SJCRH30 (cell line): ENCODE data around the gene TMEM87A. TPM values are rescaled to one million over a fixed set of nuclear protein-coding genes. Genes with fewer than 3 reads are reported as not detected.
A peak's percentile ranks its signal among the peaks of the same experiment; 100 is the strongest.

ENCODE experiments used
- DNase-seq, 2 experiments: peaks; one replicate each; pipeline ENCODE4 v3.0.0-alpha.2; 2015 to 2020
- H3K27ac ChIP-seq: fragments of 250-450 bp; sonication (Bioruptor Pico); 2 replicates; pipeline ENCODE4 v1.5.1; 2020; ENCODE audit warnings: mild to moderate bottlenecking, moderate library complexity
- H3K27me3 ChIP-seq: fragments of 250-450 bp; sonication (Bioruptor Pico); 2 replicates; pipeline ENCODE4 v1.5.1; 2020; ENCODE audit warnings: mild to moderate bottlenecking, moderate library complexity
- H3K36me3 ChIP-seq: fragments of 250-450 bp; sonication (Bioruptor Pico); 2 replicates; pipeline ENCODE4 v1.5.1; 2020; ENCODE audit warnings: mild to moderate bottlenecking, moderate library complexity
- H3K4me1 ChIP-seq: fragments of 250-450 bp; sonication (Bioruptor Pico); 2 replicates; pipeline ENCODE4 v1.5.1; 2020; ENCODE audit warnings: mild to moderate bottlenecking, moderate library complexity
- H3K4me3 ChIP-seq: fragments of 250-450 bp; sonication (Bioruptor Pico); 2 replicates; pipeline ENCODE4 v1.5.1; 2020; ENCODE audit warnings: mild to moderate bottlenecking, moderate library complexity
- H3K9me3 ChIP-seq: fragments of 250-450 bp; sonication (Bioruptor Pico); replicated peaks from 2 replicates; pipeline ENCODE4 v1.5.1; 2020; ENCODE audit warnings: mild to moderate bottlenecking, moderate library complexity
- total RNA-seq: library from RNA; depleted of rRNA; stranded (reverse); fragments of >200 nt; shearing (Covaris generic); gene quantifications from 2 replicates; pipeline ENCODE4 v1.2.3, GENCODE V29; 2014

Gene TMEM87A
- total RNA-seq, 1 experiment from 2014 or later: 46.4 TPM

DNA sequence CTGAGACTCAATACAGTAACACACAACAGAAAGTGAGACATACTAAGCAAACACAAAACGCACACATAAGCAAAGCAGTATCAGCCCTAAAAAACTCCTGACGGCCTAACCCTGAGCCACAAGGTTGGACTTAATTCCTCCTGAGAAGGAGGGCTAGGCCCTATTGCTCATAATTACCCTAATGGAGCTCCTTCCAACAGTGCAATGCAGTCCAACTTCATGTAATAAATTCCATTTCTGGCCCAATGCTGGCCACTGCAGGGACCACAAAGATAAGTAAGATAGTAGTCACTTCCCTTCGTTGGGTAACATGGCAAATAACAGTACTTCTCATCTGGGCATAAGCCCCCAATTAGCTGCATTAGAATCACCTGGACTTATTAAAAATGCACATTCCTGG, 69.3 kb downstream of the TMEM87A start:
- Histone ChIP-seq H3K9me3 (no peaks in the 10 kb centered on the region), H3K4me3 (no peak overlapping the region), H3K4me1 (peaks cover 18% of the 10 kb centered on the region), H3K27ac (no peak overlapping the region), H3K27me3 (no peaks in the 10 kb centered on the region), H3K36me3 (peaks cover 5% of the 10 kb centered on the region; the same call in 1 of the 2 replicates)
- DNase-seq: no peak

DNA sequence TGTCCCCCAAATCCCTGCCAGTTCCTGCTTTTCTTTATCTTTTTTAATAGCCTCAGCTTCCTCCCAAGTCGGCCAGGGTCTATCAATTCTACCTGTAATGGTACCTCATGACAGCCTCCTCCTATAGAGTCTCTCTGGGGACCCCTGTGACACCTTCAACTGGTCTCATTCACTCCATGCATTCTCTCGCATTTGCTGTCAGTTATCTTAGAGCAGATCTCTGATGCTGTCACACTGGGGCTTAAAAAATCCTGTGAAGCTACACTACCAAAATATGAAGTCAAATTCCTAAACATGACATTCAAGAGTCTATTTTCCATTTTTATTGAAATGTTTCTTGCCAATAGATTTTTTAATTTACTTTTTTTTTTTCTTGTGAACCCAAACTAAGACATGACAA, 70.6 kb downstream of the TMEM87A start:
- no peak for DNase-seq

DNA sequence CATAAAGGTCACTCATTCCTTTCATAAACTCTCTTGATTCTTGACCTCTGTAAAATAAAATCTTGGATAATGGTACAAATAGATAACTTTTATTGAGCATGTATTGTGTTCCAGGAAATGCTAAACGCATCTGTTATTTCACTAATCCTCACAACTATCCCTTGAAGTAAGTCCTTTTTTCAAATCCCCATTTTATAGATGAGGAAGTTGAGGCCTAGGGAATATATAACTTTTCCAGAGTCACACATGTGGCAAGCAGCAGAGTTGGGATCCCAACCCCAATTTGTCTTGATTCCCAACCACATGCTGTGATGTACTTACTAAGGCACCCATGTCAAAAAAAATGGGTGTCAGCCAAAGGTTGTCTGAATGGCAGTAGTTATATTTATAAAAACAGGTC, 71.4 kb downstream of the TMEM87A start:
- H3K9me3 ChIP-seq: peaks cover under 1% of the 10 kb centered on the region; the same call in 1 of the 2 replicates
- no peaks in the 10 kb centered on the region for H3K27me3 ChIP-seq
- H3K4me3 ChIP-seq: no peak overlapping the region
- no peak for DNase-seq
- H3K27ac ChIP-seq: no peak overlapping the region
- no peaks in the 10 kb centered on the region; the same call in 1 of the 2 replicates for H3K36me3 ChIP-seq
- H3K4me1 ChIP-seq: peaks cover 8% of the 10 kb centered on the region

More for the DNA sequence above, 70.6 kb downstream of the TMEM87A start:
- Histone ChIP-seq H3K27me3 (no peaks in the 10 kb centered on the region), H3K36me3 (no peaks in the 10 kb centered on the region), H3K9me3 (no peaks in the 10 kb centered on the region), H3K4me3 (no peak overlapping the region), H3K4me1 (peaks cover 13% of the 10 kb centered on the region), H3K27ac (no peak overlapping the region)

DNA sequence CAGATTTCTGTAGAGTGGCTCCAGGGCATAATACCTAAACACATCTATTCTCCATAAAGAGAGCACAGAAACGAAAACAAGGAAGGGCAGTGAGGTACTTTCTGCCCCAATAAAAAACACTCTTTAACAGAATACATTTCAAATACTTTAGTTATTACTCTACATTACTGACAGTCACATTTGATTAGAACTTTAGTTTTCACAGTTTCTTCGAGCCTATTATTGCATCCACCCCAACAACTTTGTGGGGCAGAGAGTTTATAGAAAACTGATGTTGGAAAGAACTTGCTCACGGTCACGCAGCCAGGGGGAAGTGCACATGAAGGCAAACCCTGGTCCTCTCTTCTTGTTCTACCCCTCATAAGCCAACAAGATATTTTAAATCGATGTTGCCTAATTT, 74.1 kb downstream of the TMEM87A start:
- DNase-seq: no peak
- H3K4me3 ChIP-seq: no peak overlapping the region
- H3K36me3 ChIP-seq: peaks cover 3% of the 10 kb centered on the region; the same call in 1 of the 2 replicates
- H3K27ac ChIP-seq: no peak overlapping the region
- H3K9me3 ChIP-seq: peaks cover 6% of the 10 kb centered on the region; the same call in 1 of the 2 replicates
- no peaks in the 10 kb centered on the region for H3K27me3 ChIP-seq
- no peaks in the 10 kb centered on the region for H3K4me1 ChIP-seq

DNA sequence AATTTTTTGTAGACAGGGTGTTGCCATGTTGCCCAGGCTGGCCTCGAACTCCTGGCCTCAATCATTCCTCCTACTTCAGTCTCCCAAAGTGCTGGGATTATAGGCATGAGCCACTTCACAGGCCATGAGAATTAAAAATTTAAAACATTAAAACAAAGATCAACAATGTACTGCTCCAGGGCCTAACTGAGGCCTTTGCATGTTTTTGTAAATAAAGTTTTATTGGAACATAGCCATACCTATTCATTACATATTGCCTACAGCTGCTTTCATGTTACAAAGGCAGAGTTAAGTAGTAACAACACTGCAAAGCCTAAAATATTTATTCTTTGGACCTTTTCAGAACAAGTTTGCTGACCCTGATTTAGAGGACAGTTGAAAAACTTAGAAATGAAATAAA, 74.7 kb downstream of the TMEM87A start:
- no peaks in the 10 kb centered on the region for H3K4me1 ChIP-seq
- no peak overlapping the region for H3K27ac ChIP-seq
- DNase-seq: no peak
- peaks cover 3% of the 10 kb centered on the region for H3K36me3 ChIP-seq
- no peaks in the 10 kb centered on the region for H3K27me3 ChIP-seq
- H3K4me3 ChIP-seq: no peak overlapping the region
- H3K9me3 ChIP-seq: peaks cover 6% of the 10 kb centered on the region; the same call in 1 of the 2 replicates

DNA sequence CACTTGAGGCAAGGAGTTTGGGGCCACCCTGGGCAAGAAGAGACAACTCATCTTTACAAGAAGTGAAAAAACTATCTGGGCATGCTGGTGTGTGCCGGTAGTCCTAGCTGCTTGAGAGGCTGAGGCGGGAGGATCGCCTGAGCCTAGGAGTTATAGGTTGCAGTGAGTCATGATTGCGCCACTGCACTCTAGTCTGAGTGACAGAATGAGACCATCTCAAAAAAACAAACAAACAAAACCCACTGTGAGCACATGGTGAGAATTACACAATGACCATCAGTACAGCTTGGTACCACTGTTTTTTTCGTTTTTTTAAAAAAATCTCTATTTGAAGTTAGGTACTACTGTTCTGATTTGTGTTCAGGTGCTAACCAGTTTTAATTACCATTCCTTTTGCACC, 78.7 kb downstream of the TMEM87A start:
- H3K27me3 ChIP-seq: no peaks in the 10 kb centered on the region
- peaks cover 5% of the 10 kb centered on the region for H3K36me3 ChIP-seq
- DNase-seq: no peak
- H3K4me3 ChIP-seq: no peak overlapping the region
- H3K27ac ChIP-seq: no peak overlapping the region
- H3K4me1 ChIP-seq: no peaks in the 10 kb centered on the region
- peaks cover 6% of the 10 kb centered on the region; the same call in 1 of the 2 replicates for H3K9me3 ChIP-seq

DNA sequence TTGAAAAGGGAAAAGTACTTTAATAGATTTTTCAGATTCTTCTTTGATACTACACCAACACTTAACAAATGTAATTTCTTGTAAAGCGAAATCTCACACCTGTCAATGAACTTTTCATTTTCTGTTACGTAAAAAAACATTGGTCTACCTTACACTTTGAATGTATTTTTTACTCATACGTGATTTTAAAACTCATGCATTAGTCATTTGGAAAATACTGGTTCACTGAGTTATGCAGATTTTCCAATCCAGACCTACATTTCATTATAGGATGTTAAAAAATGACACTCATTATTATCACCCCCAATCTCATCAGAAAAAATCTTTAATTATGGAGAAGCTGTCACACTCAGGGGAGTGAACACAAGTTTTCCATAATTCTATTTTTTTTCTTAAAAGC, 79.8 kb downstream of the TMEM87A start:
- no peak for DNase-seq
- Histone ChIP-seq H3K4me1 (no peaks in the 10 kb centered on the region), H3K9me3 (peaks cover 6% of the 10 kb centered on the region; the same call in 1 of the 2 replicates), H3K4me3 (no peak overlapping the region), H3K36me3 (peaks cover 12% of the 10 kb centered on the region), H3K27ac (no peak overlapping the region), H3K27me3 (no peaks in the 10 kb centered on the region)

DNA sequence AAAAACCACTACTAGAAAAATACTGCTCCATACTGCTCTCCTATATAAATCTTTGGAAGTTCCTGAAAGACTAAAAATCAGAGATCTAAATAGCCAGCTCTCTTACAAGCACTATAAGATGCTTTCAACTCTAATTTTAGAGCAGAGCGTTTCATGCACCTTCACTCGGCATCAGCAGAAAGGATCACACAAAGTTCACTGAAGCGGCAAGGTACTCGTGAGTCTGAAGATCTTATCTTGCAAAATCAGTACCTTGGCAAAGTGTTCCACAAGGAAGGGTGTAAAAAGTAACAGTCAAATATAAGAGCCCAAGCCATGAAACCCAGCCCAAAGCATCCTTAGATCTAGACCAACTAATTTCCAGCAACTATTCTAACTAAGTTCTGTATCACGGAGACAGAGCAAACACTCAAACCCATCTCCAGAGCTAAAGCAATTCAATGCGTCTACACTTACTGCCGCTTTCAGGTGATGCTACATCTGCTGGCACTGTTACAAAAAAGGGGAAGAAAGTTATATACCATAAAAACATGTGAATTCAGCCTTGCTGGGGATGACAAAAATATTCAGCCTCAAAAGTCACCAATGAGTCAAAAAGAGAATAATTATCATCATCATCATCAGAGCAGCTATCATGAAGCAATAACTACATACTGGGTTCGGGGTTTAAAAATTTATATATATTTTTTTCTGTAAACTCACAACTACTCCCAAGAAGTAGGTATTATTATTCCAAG, 81.5 kb downstream of the TMEM87A start:
- H3K27ac ChIP-seq: no peak overlapping the region
- DNase-seq: no peak
- H3K4me3 ChIP-seq: no peak overlapping the region
- H3K36me3 ChIP-seq: peaks cover 18% of the 10 kb centered on the region
- H3K4me1 ChIP-seq: no peaks in the 10 kb centered on the region
- peaks cover 6% of the 10 kb centered on the region; the same call in 1 of the 2 replicates for H3K9me3 ChIP-seq
- no peaks in the 10 kb centered on the region for H3K27me3 ChIP-seq

DNA sequence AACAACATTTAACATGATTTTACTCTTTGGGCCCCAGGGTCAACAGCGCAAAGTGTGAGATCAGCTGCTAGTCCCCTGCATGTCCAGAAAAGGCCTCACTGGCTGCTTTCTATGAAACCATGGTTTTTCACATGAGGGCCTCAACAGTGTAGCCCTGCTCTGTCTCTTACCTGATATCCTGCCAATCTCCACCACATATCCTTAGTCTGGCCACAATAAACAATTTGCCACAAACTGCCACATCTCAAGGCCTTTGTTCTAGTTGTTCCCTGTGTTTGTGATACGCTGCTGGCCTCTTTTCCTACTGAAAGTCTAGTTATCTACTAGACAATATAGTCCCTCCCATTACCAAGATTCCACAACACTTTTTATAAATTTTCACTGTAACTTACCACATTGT, 82.9 kb downstream of the TMEM87A start:
- Histone ChIP-seq H3K9me3 (no peaks in the 10 kb centered on the region), H3K27ac (no peak overlapping the region), H3K4me3 (no peak overlapping the region), H3K36me3 (peaks cover 20% of the 10 kb centered on the region), H3K27me3 (no peaks in the 10 kb centered on the region), H3K4me1 (no peaks in the 10 kb centered on the region)
- DNase-seq: no peak

DNA sequence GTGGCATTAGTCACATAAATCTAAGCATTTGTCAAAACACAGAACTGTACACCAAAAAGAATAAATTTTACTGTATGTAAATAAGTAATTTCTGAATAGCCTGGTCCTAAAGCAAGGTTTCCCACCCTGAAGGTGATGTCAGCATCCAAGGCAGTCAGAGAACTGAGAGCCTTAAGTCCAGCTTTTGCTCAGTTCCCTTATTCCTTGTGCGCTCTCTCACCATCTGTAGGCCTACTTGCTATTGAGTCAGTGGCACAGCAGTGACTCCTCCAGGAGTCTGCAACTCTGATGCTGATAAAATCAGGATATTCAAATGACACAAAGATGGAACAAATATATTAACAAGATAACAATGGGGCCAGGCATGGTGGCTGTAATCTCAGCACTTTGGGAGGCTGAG, 87.4 kb downstream of the TMEM87A start:
- H3K36me3 ChIP-seq: peaks cover 32% of the 10 kb centered on the region
- no peak for DNase-seq

DNA sequence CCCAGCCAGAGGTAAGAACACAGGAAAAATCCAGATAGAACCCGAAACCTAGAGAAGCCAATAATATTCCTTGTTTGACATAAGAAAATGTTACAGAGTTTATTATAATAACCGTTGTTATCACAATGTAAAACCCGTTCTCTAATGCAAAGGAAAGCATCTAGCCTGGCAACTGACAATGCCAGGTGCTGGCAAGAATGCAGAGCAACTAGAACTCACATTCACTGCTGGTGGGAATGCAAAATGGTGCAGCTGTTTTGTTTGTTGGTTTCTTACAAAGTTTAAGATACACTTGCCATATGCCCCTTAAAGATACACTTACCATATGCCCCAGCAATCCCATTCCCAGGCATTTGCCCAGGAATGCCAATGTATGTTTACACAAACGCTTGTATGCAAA, 88.5 kb downstream of the TMEM87A start:
- Histone ChIP-seq H3K4me3 (no peak overlapping the region), H3K9me3 (no peaks in the 10 kb centered on the region), H3K27ac (peak overlapping the region; percentile 64), H3K36me3 (peaks cover 39% of the 10 kb centered on the region), H3K27me3 (no peaks in the 10 kb centered on the region), H3K4me1 (peaks cover 16% of the 10 kb centered on the region)
- DNase-seq: peak; percentile 70 to 79

More for the DNA sequence above, 87.4 kb downstream of the TMEM87A start:
- Histone ChIP-seq H3K27ac (no peak overlapping the region), H3K9me3 (no peaks in the 10 kb centered on the region), H3K27me3 (no peaks in the 10 kb centered on the region), H3K4me3 (no peak overlapping the region), H3K4me1 (peaks cover 16% of the 10 kb centered on the region)

DNA sequence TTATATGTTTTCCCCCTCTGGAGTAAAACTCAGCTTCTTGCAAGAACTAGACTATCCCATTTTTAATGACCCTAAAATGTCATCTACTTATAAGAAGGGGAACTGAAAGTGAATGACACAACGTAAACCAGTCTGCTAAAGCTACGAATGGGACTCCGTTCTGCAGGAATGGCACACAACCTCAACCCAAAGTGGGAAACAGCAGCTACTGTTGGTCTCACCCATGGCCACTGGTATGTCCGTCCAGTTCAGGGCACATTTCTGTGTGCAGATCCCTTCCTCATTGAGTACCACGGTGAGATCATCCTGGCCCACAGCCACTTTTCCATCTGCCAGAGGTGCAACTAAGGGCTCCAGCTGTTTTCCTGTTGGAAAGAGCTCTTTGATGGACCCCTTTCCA, 88.9 kb downstream of the TMEM87A start:
- H3K4me3 ChIP-seq: no peak overlapping the region
- peak overlapping the region; percentile 64 for H3K27ac ChIP-seq
- H3K27me3 ChIP-seq: no peaks in the 10 kb centered on the region
- no peaks in the 10 kb centered on the region for H3K9me3 ChIP-seq
- peaks cover 16% of the 10 kb centered on the region for H3K4me1 ChIP-seq
- H3K36me3 ChIP-seq: peaks cover 41% of the 10 kb centered on the region
- DNase-seq: peak; percentile 80 to 82

DNA sequence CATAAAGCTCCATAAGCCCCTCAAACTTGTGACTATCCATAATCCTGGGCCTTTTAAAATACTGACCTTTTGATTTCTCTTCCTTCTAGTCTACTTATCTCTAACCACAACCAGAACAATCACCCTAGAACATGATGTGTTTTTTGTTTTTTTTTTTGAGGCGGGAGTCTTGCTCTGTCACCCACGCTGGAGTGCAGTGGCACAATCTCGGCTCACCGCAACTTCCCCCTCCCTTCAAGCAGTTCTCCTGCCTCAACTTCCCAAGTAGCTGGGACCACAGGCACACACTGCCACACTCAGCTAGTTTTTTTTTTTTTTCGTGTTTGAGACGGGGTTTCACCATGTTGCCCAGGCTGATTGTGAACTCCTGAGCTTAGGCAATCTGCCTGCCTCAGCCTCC, 90.3 kb downstream of the TMEM87A start:
- peaks cover 16% of the 10 kb centered on the region for H3K4me1 ChIP-seq
- H3K4me3 ChIP-seq: no peak overlapping the region
- no peak overlapping the region for H3K27ac ChIP-seq
- no peaks in the 10 kb centered on the region for H3K9me3 ChIP-seq
- DNase-seq: no peak
- peaks cover 36% of the 10 kb centered on the region for H3K36me3 ChIP-seq
- H3K27me3 ChIP-seq: no peaks in the 10 kb centered on the region

DNA sequence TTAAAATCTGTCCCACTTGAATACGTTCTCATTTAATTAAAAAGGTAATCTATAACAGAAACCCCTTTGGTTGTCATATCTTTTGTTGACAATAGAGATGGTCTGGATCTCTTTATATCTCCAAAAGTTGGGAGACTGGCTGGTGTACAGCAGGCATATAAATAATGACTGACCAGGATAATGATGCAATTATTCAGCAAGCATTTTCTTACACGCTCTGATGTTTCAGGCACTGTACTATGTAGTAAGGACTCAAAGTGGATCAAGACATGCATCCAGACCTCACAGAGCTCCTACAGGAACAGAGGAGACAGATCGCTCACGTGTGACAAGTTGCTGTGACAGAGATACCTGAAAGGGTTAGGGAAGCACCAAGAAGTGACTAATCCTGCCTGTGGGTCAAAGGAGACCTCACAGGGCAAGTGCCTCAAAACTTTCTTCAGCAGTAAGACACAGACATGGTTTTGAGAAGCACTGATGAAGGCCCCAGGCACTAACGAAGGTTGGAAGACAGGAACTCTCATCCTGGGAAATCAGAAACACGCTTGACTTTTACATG, 90.8 kb downstream of the TMEM87A start:
- peaks cover 16% of the 10 kb centered on the region for H3K4me1 ChIP-seq
- no peak overlapping the region for H3K27ac ChIP-seq
- H3K4me3 ChIP-seq: no peak overlapping the region
- no peak for DNase-seq
- H3K27me3 ChIP-seq: no peaks in the 10 kb centered on the region
- H3K9me3 ChIP-seq: no peaks in the 10 kb centered on the region
- H3K36me3 ChIP-seq: peaks cover 40% of the 10 kb centered on the region

DNA sequence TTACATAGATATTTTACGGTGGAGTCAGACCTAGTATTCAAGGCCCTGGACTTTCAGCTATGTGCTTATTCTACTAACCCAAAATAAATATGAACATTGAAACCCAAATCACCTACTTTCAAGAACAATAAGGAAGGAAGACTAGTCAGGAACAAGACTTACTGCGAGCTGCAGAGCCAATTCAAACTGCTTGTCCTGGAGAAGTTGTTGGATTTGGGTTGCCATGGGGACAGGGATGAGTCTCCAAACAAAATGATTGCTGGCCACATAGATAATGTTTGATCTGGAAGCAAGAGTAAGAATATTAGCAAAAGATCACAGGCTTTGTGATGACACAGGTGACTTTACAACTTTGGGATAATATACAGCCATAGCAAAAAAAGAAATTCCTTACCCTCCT, 95.2 kb downstream of the TMEM87A start:
- Histone ChIP-seq H3K36me3 (peaks cover 41% of the 10 kb centered on the region), H3K9me3 (no peaks in the 10 kb centered on the region), H3K4me3 (no peak overlapping the region), H3K27me3 (no peaks in the 10 kb centered on the region), H3K27ac (no peak overlapping the region), H3K4me1 (no peaks in the 10 kb centered on the region; the same call in 1 of the 2 replicates)
- DNase-seq: no peak
